ENCODE measurements around the gene TMEM190. TPM values are rescaled to one million over a fixed set of nuclear protein-coding genes. Genes with fewer than 3 reads are reported as not detected.

TMEM190 gene
- total and polyA plus RNA-seq, 2 donors, result 0.14 to 3.4 TPM

- H3K27me3 ChIP-seq (ENCODE audit: control insufficient read depth in 2 of 2, insufficient read depth in 1 of 2, low read length in 1 of 2), result peaks cover 42 to 92% of the 10 kb centered on the region in 2 donors
- no peak overlapping the region for H3K4me3 ChIP-seq (ENCODE audit: low read length in 2 of 2)
- no peak for DNase-seq (ENCODE audit: low read depth in 6 of 9, low spot score in 9 of 9)
- no peaks in the 10 kb centered on the region for H3K9me3 ChIP-seq (ENCODE audit: control insufficient read depth in 2 of 2, insufficient read depth in 1 of 2, low read length in 1 of 2)
- no peaks in the 10 kb centered on the region for H3K36me3 ChIP-seq (ENCODE audit: control insufficient read depth in 2 of 2, insufficient read depth in 2 of 2, low read length in 1 of 2)
- H3K27ac ChIP-seq (ENCODE audit: low read depth in 1 of 2, low read length in 1 of 2), result no peak overlapping the region
- WGBS, result 91% methylated on average over 16 of the region's 16 CpGs
- H3K4me1 ChIP-seq (ENCODE audit: control insufficient read depth in 2 of 2, insufficient read depth in 2 of 2, low read length in 2 of 2), result peaks cover 3 to 12% of the 10 kb centered on the region in 2 donors
Observed at GRCh38 chr19:55368106-55368505, 8.5 kb upstream of the TMEM190 start.

DNA sequence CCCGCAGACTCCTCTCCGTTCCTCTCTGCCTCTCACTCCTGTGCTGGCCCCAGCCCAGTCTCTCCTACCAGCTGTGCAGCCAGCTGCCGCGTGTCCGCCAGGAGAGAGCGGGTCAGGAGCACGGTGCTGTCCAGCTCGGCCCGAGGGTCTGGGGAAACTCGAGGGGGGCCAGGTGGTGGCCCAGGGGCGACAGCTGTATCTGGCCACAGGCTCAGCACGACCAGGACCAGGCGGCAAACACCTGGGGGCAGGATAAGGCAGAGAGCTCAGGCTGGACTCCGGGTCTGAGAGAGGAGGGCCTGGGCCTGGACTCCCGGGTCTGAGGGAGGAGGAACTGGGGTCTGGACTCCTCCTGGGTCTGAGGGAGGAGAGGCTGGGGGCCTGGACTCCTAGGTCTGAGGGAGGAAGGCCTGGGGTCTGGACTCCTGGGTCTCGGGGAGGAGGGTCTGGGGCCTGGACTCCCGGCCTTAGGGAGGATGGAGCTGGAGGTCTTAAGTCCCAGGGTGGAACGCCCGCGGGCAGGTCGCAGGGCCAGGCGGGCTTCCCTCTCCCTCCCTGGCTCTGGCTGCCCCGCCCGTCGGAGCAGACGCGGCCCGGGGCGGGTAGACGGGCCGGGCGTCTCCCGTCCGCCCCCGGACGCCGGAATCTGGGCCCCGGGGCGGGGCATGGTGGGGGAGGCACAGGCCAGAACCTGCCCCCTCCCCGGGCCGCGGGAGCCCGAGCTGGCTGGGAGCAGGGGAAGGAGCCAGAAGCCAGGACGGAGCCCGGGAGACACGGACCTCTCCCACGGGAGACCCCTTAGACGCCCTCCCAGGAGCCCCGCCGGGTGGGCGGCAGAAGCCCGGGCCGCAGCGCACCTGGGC, 7.7 kb upstream of the TMEM190 start:
- WGBS, result 16% methylated on average over 54 of the region's 54 CpGs
- H3K4me3 ChIP-seq (ENCODE audit: low read length in 2 of 2), result peak overlapping the region in 1 of 2 donors; percentile 34

DNA sequence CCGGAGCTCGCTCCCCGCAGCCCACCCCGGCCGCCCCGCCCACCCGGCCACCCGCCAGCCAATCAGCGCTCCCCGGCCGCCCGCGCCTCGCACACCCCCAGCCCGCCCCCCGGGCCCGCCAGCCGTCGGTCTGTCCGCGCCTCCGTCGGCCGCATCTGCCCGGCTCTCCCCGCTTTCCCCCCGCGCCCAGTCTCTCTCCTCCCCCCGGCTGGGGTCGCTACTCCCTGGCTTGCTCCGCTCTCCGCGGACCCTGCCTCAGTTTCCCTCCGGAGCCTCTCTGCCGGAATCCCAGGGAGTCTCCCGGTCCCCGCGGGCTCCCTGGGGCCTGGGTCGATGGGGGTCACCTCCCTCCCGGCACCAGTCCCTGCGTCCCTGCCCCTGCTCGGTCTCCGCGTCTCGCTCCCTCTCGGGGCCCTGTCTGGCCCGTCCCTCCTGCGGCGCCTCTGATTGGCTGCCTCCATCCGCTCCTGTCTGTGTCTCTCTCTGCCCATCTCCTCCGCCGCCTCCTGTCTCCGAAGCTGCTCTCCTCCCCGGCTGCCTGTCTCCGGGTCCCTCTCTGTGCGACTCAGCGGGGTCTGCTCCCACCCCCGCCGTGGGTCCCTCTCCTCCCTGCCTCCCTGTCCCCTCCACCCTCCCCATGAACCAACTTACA, 6.8 kb upstream of the TMEM190 start:
- DNase-seq (ENCODE audit: low read depth in 6 of 9, low spot score in 9 of 9), result no peak
- WGBS, result 3% methylated on average over 59 of the region's 59 CpGs
- Histone ChIP-seq H3K27ac (ENCODE audit: low read depth in 1 of 2, low read length in 1 of 2) (no peak overlapping the region), H3K4me1 (ENCODE audit: control insufficient read depth in 2 of 2, insufficient read depth in 2 of 2, low read length in 2 of 2) (peaks cover 3 to 12% of the 10 kb centered on the region in 2 donors), H3K36me3 (ENCODE audit: control insufficient read depth in 2 of 2, insufficient read depth in 2 of 2, low read length in 1 of 2) (no peaks in the 10 kb centered on the region), H3K9me3 (ENCODE audit: control insufficient read depth in 2 of 2, insufficient read depth in 1 of 2, low read length in 1 of 2) (no peaks in the 10 kb centered on the region), H3K4me3 (ENCODE audit: low read length in 2 of 2) (peak overlapping the region in 1 of 2 donors; percentile 34), H3K27me3 (ENCODE audit: control insufficient read depth in 2 of 2, insufficient read depth in 1 of 2, low read length in 1 of 2) (peaks cover 47 to 95% of the 10 kb centered on the region in 2 donors)

More for the DNA sequence above, 7.7 kb upstream of the TMEM190 start:
- Histone ChIP-seq H3K4me1 (ENCODE audit: control insufficient read depth in 2 of 2, insufficient read depth in 2 of 2, low read length in 2 of 2) (peaks cover 3 to 12% of the 10 kb centered on the region in 2 donors), H3K36me3 (ENCODE audit: control insufficient read depth in 2 of 2, insufficient read depth in 2 of 2, low read length in 1 of 2) (no peaks in the 10 kb centered on the region), H3K27ac (ENCODE audit: low read depth in 1 of 2, low read length in 1 of 2) (no peak overlapping the region), H3K27me3 (ENCODE audit: control insufficient read depth in 2 of 2, insufficient read depth in 1 of 2, low read length in 1 of 2) (peaks cover 42 to 92% of the 10 kb centered on the region in 2 donors), H3K9me3 (ENCODE audit: control insufficient read depth in 2 of 2, insufficient read depth in 1 of 2, low read length in 1 of 2) (no peaks in the 10 kb centered on the region)
- no peak for DNase-seq (ENCODE audit: low read depth in 6 of 9, low spot score in 9 of 9)

GRCh38 chr19:55370305-55370988, 6.2 kb upstream of the TMEM190 start, which contains the start of gene IL11:
Gene IL11, minus strand, starts transcription at chr19:55370463. Its CDS starts 153 bp downstream, at chr19:55370310.
- Histone ChIP-seq H3K27ac (ENCODE audit: low read depth in 1 of 2, low read length in 1 of 2) (no peak within 1 kb of the TSS), H3K4me3 (ENCODE audit: low read length in 2 of 2) (peak within 1 kb of the TSS in 1 of 2 donors; percentile 34), H3K36me3 (ENCODE audit: control insufficient read depth in 2 of 2, insufficient read depth in 2 of 2, low read length in 1 of 2) (no peaks in the 10 kb centered on the region), H3K27me3 (ENCODE audit: control insufficient read depth in 2 of 2, insufficient read depth in 1 of 2, low read length in 1 of 2) (peaks cover 47 to 97% of the 10 kb centered on the region in 2 donors), H3K4me1 (ENCODE audit: control insufficient read depth in 2 of 2, insufficient read depth in 2 of 2, low read length in 2 of 2) (peaks cover 3 to 12% of the 10 kb centered on the region in 2 donors), H3K9me3 (ENCODE audit: control insufficient read depth in 2 of 2, insufficient read depth in 1 of 2, low read length in 1 of 2) (no peaks in the 10 kb centered on the region)
- 14% methylated on average over 32 of the region's 32 CpGs for WGBS
- no peak for DNase-seq (ENCODE audit: low read depth in 6 of 9, low spot score in 9 of 9)

DNA sequence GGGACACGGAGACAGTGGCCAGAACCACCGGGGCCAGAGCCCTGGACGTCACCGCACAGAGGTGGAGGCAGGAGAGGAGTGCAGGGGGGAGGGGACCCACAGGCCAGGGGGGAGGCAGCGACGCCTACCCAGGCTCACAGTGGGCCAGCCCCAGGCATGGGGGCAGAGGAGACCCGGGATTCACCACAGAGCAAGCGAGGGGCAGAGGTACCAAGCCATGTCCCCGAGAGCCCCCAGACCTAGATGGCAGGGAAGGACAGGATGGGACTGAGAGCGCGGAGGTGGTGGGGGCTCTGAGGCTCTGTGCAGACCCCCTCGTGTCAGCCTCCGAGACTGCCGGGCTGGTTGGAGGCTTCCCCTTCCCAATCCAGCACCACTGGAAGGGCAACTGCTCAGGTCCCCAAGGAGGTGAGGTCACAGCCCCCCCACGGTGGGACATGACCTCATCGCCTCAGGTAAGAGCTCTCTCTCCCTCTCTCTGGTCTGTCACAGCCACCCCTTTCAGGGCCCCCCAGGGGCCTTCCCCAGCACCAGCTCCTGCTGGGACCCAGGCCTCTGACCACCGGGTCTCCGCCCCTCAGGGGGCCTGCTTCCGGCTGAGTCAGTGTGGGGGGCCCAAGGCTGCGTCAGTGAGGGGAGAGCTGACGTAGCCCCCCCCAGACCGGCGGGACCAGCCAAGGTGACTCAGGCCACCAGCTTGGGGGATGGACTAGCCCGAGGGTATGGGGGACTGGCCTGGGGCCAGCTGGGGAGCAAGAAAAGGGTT, 4.1 kb upstream of the TMEM190 start:
- Histone ChIP-seq H3K9me3 (ENCODE audit: control insufficient read depth in 2 of 2, insufficient read depth in 1 of 2, low read length in 1 of 2) (no peaks in the 10 kb centered on the region), H3K4me3 (ENCODE audit: low read length in 2 of 2) (no peak overlapping the region), H3K27ac (ENCODE audit: low read depth in 1 of 2, low read length in 1 of 2) (no peak overlapping the region), H3K4me1 (ENCODE audit: control insufficient read depth in 2 of 2, insufficient read depth in 2 of 2, low read length in 2 of 2) (peaks cover 3 to 15% of the 10 kb centered on the region in 2 donors), H3K36me3 (ENCODE audit: control insufficient read depth in 2 of 2, insufficient read depth in 2 of 2, low read length in 1 of 2) (no peaks in the 10 kb centered on the region), H3K27me3 (ENCODE audit: control insufficient read depth in 2 of 2, insufficient read depth in 1 of 2, low read length in 1 of 2) (peaks cover 51 to 98% of the 10 kb centered on the region in 2 donors)
- WGBS, result 39% methylated on average over 24 of the region's 24 CpGs
- no peak for DNase-seq (ENCODE audit: low read depth in 6 of 9, low spot score in 9 of 9)

DNA sequence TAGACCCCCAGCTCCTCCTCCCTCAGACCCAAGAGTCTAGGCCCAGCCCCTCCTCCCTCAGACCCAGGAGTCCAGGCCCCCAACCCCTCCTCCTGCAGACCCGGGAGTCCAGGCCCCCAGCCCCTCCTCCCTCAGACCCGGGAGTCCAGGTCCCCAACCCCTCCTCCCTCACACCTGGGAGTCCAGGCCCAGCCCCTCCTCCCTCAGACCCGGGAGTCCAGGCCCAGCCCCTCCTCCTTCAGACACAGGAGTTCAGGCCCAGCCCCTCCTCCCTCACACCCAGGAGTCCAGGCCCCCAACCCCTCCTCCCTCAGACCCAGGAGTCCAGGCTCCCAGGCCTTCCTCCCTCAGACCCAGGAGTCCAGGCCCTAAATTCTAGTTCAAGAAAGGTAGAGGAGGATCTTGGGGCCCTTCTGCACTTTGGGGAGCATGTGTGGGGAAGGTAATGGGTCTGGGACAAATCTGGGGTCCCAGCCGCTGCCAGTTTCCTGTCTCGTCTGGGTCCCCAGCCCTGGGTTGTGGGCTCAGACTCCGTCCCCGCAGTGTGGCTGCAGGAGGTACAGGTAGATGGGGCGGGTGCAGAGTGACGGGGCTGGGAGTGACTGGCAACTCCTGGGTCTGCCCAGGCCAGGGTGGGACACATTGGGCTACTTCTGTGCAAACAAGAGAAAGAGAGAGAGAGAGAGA, 3.2 kb upstream of the TMEM190 start:
- WGBS, result 62% methylated on average over 9 of the region's 9 CpGs
- peaks cover 45 to 98% of the 10 kb centered on the region in 2 donors for H3K27me3 ChIP-seq (ENCODE audit: control insufficient read depth in 2 of 2, insufficient read depth in 1 of 2, low read length in 1 of 2)

DNA sequence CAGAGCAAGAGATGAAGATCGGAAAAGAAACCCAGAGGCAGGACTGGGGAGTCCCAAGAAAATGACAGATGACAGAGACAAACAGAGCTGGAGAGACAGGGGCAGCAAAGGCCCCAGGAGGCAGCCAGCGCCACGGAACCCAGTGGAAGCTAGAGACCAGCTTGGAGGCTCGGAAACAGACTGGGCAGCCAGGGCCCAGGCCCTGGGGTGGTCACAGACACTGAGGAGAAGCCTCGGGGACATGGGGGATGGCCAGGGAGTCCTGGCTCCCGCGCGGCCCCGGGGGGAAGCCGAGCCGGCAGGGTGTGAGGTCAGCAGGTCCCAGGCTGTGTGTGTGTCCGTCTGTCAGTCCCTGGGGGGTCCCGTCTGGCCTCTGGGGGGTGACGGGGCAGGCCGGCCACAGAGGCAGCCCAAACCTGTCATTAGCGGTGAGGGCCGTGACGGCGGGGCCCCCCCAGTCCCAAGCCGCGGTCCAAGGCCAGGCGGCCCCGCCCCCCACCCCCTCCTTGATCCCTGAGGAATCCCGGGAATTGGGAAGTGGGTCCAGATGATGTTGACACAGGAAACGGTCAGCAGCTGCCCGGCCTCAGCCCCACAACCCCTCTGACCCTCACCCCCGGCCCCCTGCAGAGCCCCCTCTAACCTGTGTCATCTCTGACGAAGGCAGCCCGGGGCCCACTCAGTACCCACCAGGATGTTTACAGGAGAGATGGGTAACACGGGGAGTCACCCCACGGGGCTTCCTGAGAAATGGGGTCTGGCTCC, 2.5 kb upstream of the TMEM190 start:
- WGBS, result 30% methylated on average over 31 of the region's 31 CpGs
- no peaks in the 10 kb centered on the region for H3K9me3 ChIP-seq (ENCODE audit: control insufficient read depth in 2 of 2, insufficient read depth in 1 of 2, low read length in 1 of 2)
- H3K4me1 ChIP-seq (ENCODE audit: control insufficient read depth in 2 of 2, insufficient read depth in 2 of 2, low read length in 2 of 2), result peaks cover 2 to 13% of the 10 kb centered on the region in 2 donors
- no peak overlapping the region for H3K27ac ChIP-seq (ENCODE audit: low read depth in 1 of 2, low read length in 1 of 2)
- no peak overlapping the region for H3K4me3 ChIP-seq (ENCODE audit: low read length in 2 of 2)
- H3K36me3 ChIP-seq (ENCODE audit: control insufficient read depth in 2 of 2, insufficient read depth in 2 of 2, low read length in 1 of 2), result no peaks in the 10 kb centered on the region
- no peak for DNase-seq (ENCODE audit: low read depth in 6 of 9, low spot score in 9 of 9)
- peaks cover 38 to 98% of the 10 kb centered on the region in 2 donors for H3K27me3 ChIP-seq (ENCODE audit: control insufficient read depth in 2 of 2, insufficient read depth in 1 of 2, low read length in 1 of 2)

More for the DNA sequence above, 3.2 kb upstream of the TMEM190 start:
- no peaks in the 10 kb centered on the region for H3K9me3 ChIP-seq (ENCODE audit: control insufficient read depth in 2 of 2, insufficient read depth in 1 of 2, low read length in 1 of 2)
- no peak overlapping the region for H3K27ac ChIP-seq (ENCODE audit: low read depth in 1 of 2, low read length in 1 of 2)
- no peaks in the 10 kb centered on the region for H3K36me3 ChIP-seq (ENCODE audit: control insufficient read depth in 2 of 2, insufficient read depth in 2 of 2, low read length in 1 of 2)
- peaks cover 3 to 15% of the 10 kb centered on the region in 2 donors for H3K4me1 ChIP-seq (ENCODE audit: control insufficient read depth in 2 of 2, insufficient read depth in 2 of 2, low read length in 2 of 2)
- DNase-seq (ENCODE audit: low read depth in 6 of 9, low spot score in 9 of 9), result no peak
- H3K4me3 ChIP-seq (ENCODE audit: low read length in 2 of 2), result no peak overlapping the region

All from thymus (tissue), 11 donors.